Ecto neural progenitor cell (in vitro differentiated cells): ENCODE data around the gene CFAP77.

ENCODE experiments used
- DNase-seq: peaks from one replicate; pipeline ENCODE4 v3.0.0-alpha.2; 2018; ENCODE audit warnings: low spot score

The CFAP77 gene

GRCh38 chr9:132582276-132582785, 172.3 kb downstream of the CFAP77 start, which contains the start of gene BARHL1:
BARHL1 (plus strand) TSS chr9:132582606; CDS start chr9:132582798, 192 bp downstream.
- DNase-seq, result no peak

GRCh38 chr9:132582786-132583583, 173.0 kb downstream of the CFAP77 start:
- DNase-seq, result no peak

- no peak for DNase-seq
Observed at GRCh38 chr9:132583584-132584304, 173.7 kb downstream of the CFAP77 start.

- no peak for DNase-seq
Observed at GRCh38 chr9:132584601-132585560, 174.9 kb downstream of the CFAP77 start.

GRCh38 chr9:132585954-132586829, 176.2 kb downstream of the CFAP77 start:
- no peak for DNase-seq

GRCh38 chr9:132586830-132587591, 177.0 kb downstream of the CFAP77 start:
- DNase-seq, result peak; percentile 64

GRCh38 chr9:132587592-132587955, 177.6 kb downstream of the CFAP77 start:
- no peak for DNase-seq

GRCh38 chr9:132588098-132588497, 178.1 kb downstream of the CFAP77 start:
- no peak for DNase-seq

GRCh38 chr9:132588501-132589147, 178.6 kb downstream of the CFAP77 start:
- DNase-seq, result no peak

GRCh38 chr9:132589148-132590036, 179.4 kb downstream of the CFAP77 start:
- no peak for DNase-seq

GRCh38 chr9:132590037-132590317, 180.0 kb downstream of the CFAP77 start:
- no peak for DNase-seq

- peak; percentile 66 for DNase-seq
Observed at GRCh38 chr9:132590318-132591182, 180.5 kb downstream of the CFAP77 start.

GRCh38 chr9:132591244-132591643, 181.2 kb downstream of the CFAP77 start:
- DNase-seq, result peak; percentile 68

- peak; percentile 63 for DNase-seq
Observed at GRCh38 chr9:132591751-132592314, 181.8 kb downstream of the CFAP77 start.

- DNase-seq, result no peak
Observed at GRCh38 chr9:132592451-132592850, 182.4 kb downstream of the CFAP77 start.

GRCh38 chr9:132594412-132594811, 184.4 kb downstream of the CFAP77 start:
- no peak for DNase-seq

- DNase-seq, result no peak
Observed at GRCh38 chr9:132595319-132595718, 185.3 kb downstream of the CFAP77 start.
